Naive thymus-derived CD4-positive, alpha-beta T cell (primary cell): ENCODE measurements around the gene BLID. TPM values are rescaled to one million over a fixed set of nuclear protein-coding genes. Genes with fewer than 3 reads are reported as not detected.

Experiments used
- ATAC-seq: fragments of 150-1000 bp; cut with Tn5 transposase; 2 replicates; pipeline ENCODE4 v1.10.0; 2021; ENCODE audit warnings: mild to moderate bottlenecking, moderate library complexity
- CTCF ChIA-PET: fragments of 350-600 bp; sonication (Branson Sonifier 250); formaldehyde crosslinking; loops from one replicate; lab custom pipeline; 2021; ENCODE audit warnings: antibody characterized with exemption; lab: Charles Lee
- POLR2A ChIA-PET: fragments of 350-600 bp; sonication (Branson Sonifier 250); formaldehyde crosslinking; loops from one replicate; lab custom pipeline; 2021; ENCODE audit warnings: antibody characterized with exemption, inconsistent platforms; lab: Charles Lee
- DNase-seq, 9 donors: peaks; one replicate each; pipeline versions ENCODE4 v3.0.0 to v3.0.0-alpha.2; 2020 to 2022; ENCODE audit warnings: mixed read lengths in 1 of 9
- H3K27ac ChIP-seq: one replicate; pipeline ENCODE4 v1.7.0; 2013; ENCODE audit warnings: mild to moderate bottlenecking, low read depth, low read length, moderate library complexity
- H3K27me3 ChIP-seq, 2 donors: one replicate each; pipeline ENCODE4 v1.7.0; 2013; ENCODE audit warnings: low read length in 2 of 2, mild to moderate bottlenecking in 2 of 2, moderate library complexity in 2 of 2; ENCODE audit not compliant: control insufficient read depth in 2 of 2, insufficient read depth in 2 of 2
- H3K36me3 ChIP-seq, 3 experiments: 1 replicate in 2 of 3; 2 replicates in 1 of 3; pipeline ENCODE4 v1.7.0; 2013; ENCODE audit warnings: low read length in 3 of 3, mild to moderate bottlenecking in 3 of 3, moderate library complexity in 1 of 3; ENCODE audit not compliant: insufficient read depth in 3 of 3, control insufficient read depth in 2 of 3
- H3K4me1 ChIP-seq, 2 donors: one replicate each; pipeline ENCODE4 v1.7.0; 2013; ENCODE audit warnings: low read length in 2 of 2, mild to moderate bottlenecking in 2 of 2, moderate library complexity in 1 of 2; ENCODE audit not compliant: control insufficient read depth in 2 of 2, insufficient read depth in 2 of 2
- H3K4me3 ChIP-seq: 2 replicates; pipeline ENCODE4 v1.7.0; 2013; ENCODE audit warnings: mild to moderate bottlenecking, low read length
- H3K9me3 ChIP-seq, 3 experiments: 1 replicate in 2 of 3; 2 replicates in 1 of 3; pipeline ENCODE4 v1.7.0; 2013; ENCODE audit warnings: low read length in 3 of 3; ENCODE audit not compliant: control insufficient read depth in 2 of 3
- H3K27ac Mint-ChIP-seq, 9 donors: one replicate each; pipeline ENCODE4 v1.8.0; 2020 to 2022; ENCODE audit warnings: mixed read lengths in 9 of 9, mild to moderate bottlenecking in 8 of 9, moderate library complexity in 5 of 9, inconsistent platforms in 2 of 9
- H3K27me3 Mint-ChIP-seq, 5 donors: one replicate each; pipeline ENCODE4 v1.8.0; 2021 to 2022; ENCODE audit warnings: mixed read lengths in 5 of 5, mild to moderate bottlenecking in 1 of 5
- H3K36me3 Mint-ChIP-seq, 5 donors: one replicate each; pipeline ENCODE4 v1.8.0; 2020 to 2022; ENCODE audit warnings: mixed read lengths in 5 of 5, mild to moderate bottlenecking in 3 of 5, inconsistent platforms in 1 of 5
- H3K4me1 Mint-ChIP-seq, 7 donors: one replicate each; pipeline ENCODE4 v1.8.0; 2020 to 2022; ENCODE audit warnings: mixed read lengths in 7 of 7, mild to moderate bottlenecking in 3 of 7, inconsistent platforms in 1 of 7
- H3K4me3 Mint-ChIP-seq, 10 donors: one replicate each; pipeline ENCODE4 v1.8.0; 2020 to 2022; ENCODE audit warnings: mild to moderate bottlenecking in 10 of 10, mixed read lengths in 10 of 10, moderate library complexity in 6 of 10, inconsistent platforms in 2 of 10
- H3K9me3 Mint-ChIP-seq, 11 donors: one replicate each; pipeline ENCODE4 v1.8.0; 2020 to 2022; ENCODE audit warnings: mixed read lengths in 11 of 11, mild to moderate bottlenecking in 4 of 11, inconsistent platforms in 1 of 11, moderate library complexity in 1 of 11
- intact Hi-C, 2 donors: fragments of 100-400 bp; cut with micrococcal nuclease; formaldehyde crosslinking; loops; one replicate each; pipeline ENCODE4 v1.15.1; 2023
- polyA plus RNA-seq, 2 donors: library from polyadenylated mRNA; unstranded; fragments of 300-500 nt; fragmentation: Illumina TruSeq; gene quantifications; one replicate each; pipeline ENCODE4 v1.2.3, GENCODE V29; 2021
- total RNA-seq, 6 experiments: library from RNA in 5 of 6; stranded (reverse) in 5 of 6; gene quantifications; 1 replicate in 5 of 6; 2 replicates in 1 of 6; pipeline ENCODE4 v1.2.3 and lab custom pipeline; 2021 to 2026

The BLID gene
- total and polyA plus RNA-seq, 7 experiments from 2014 or later: not detected

GRCh38 chr11:122158171-122158570 lies 42.2 kb upstream of the BLID start:
- Histone ChIP-seq H3K27me3 (no peaks in the 10 kb centered on the region), H3K9me3 (no peaks in the 10 kb centered on the region), H3K27ac (no peak overlapping the region), H3K4me1 (no peaks in the 10 kb centered on the region), H3K4me3 (no peak overlapping the region), H3K36me3 (no peaks in the 10 kb centered on the region)
- no peaks in the 10 kb centered on the region for H3K36me3 Mint-ChIP-seq
- no peak for DNase-seq
- intact Hi-C loops: no loop called here
- ChIA-PET CTCF (no interaction called here), POLR2A (no interaction called here)
- H3K4me3 Mint-ChIP-seq: peak overlapping the region in 1 of 10 donors; percentile 66
- no peaks in the 10 kb centered on the region for H3K9me3 Mint-ChIP-seq
- H3K27me3 Mint-ChIP-seq: peaks cover 11 to 30% (median 26%) of the 10 kb centered on the region in 5 donors
- H3K27ac Mint-ChIP-seq: no peak overlapping the region
- ATAC-seq: no peak
- H3K4me1 Mint-ChIP-seq: peaks cover 8 to 25% (median 16%) of the 10 kb centered on the region in 7 donors

GRCh38 chr11:122157653-122158161 lies 41.7 kb upstream of the BLID start:
- intact Hi-C loops: no loop called here
- Histone ChIP-seq H3K27me3 (no peaks in the 10 kb centered on the region), H3K27ac (no peak overlapping the region), H3K4me3 (no peak overlapping the region), H3K36me3 (no peaks in the 10 kb centered on the region), H3K4me1 (no peaks in the 10 kb centered on the region), H3K9me3 (no peaks in the 10 kb centered on the region)
- peaks cover 11 to 30% (median 26%) of the 10 kb centered on the region in 5 donors for H3K27me3 Mint-ChIP-seq
- H3K27ac Mint-ChIP-seq: no peak overlapping the region
- H3K4me3 Mint-ChIP-seq: peak overlapping the region in 9 of 10 donors; percentile 16 to 73 (median 66)
- no peaks in the 10 kb centered on the region for H3K36me3 Mint-ChIP-seq
- CTCF ChIA-PET: no interaction called here
- POLR2A ChIA-PET: no interaction called here
- no peaks in the 10 kb centered on the region for H3K9me3 Mint-ChIP-seq
- no peak for DNase-seq
- peaks cover 8 to 25% (median 16%) of the 10 kb centered on the region in 7 donors for H3K4me1 Mint-ChIP-seq
- no peak for ATAC-seq

- no peaks in the 10 kb centered on the region for H3K36me3 Mint-ChIP-seq
- H3K9me3 Mint-ChIP-seq: no peaks in the 10 kb centered on the region
- Histone ChIP-seq H3K27me3 (no peaks in the 10 kb centered on the region), H3K4me3 (no peak overlapping the region), H3K27ac (no peak overlapping the region), H3K36me3 (no peaks in the 10 kb centered on the region), H3K4me1 (no peaks in the 10 kb centered on the region), H3K9me3 (no peaks in the 10 kb centered on the region)
- ATAC-seq (no peak), DNase-seq (no peak)
- ChIA-PET CTCF (interaction anchor here (0.5 kb wide), 1 partner anchor 215 kb away, joined by 3 read pairs; no protein-coding TSS in a partner anchor), POLR2A (no interaction called here)
- peak overlapping the region in 9 of 10 donors; percentile 16 to 73 (median 66) for H3K4me3 Mint-ChIP-seq
- H3K4me1 Mint-ChIP-seq: peaks cover 8 to 25% (median 16%) of the 10 kb centered on the region in 7 donors
- no peak overlapping the region for H3K27ac Mint-ChIP-seq
- H3K27me3 Mint-ChIP-seq: peaks cover 11 to 33% (median 32%) of the 10 kb centered on the region in 5 donors
- intact Hi-C loops: no loop called here
Measured at GRCh38 chr11:122156940-122157382, 40.9 kb upstream of the BLID start.

GRCh38 chr11:122155765-122156527 lies 39.9 kb upstream of the BLID start:
- H3K36me3 ChIP-seq: no peaks in the 10 kb centered on the region
- peak overlapping the region in 4 of 10 donors; percentile 16 to 66 (median 58) for H3K4me3 Mint-ChIP-seq
- H3K9me3 Mint-ChIP-seq: no peaks in the 10 kb centered on the region
- intact Hi-C loops: no loop called here
- H3K4me3 ChIP-seq: no peak overlapping the region
- ChIA-PET POLR2A (no interaction called here), CTCF (interaction anchor here (0.5 kb wide), 1 partner anchor 216 kb away, joined by 3 read pairs; no protein-coding TSS in a partner anchor)
- H3K4me1 Mint-ChIP-seq: peaks cover 8 to 25% (median 16%) of the 10 kb centered on the region in 7 donors
- no peaks in the 10 kb centered on the region for H3K4me1 ChIP-seq
- DNase-seq: no peak
- H3K27ac Mint-ChIP-seq: no peak overlapping the region
- H3K27me3 ChIP-seq: no peaks in the 10 kb centered on the region
- no peaks in the 10 kb centered on the region for H3K9me3 ChIP-seq
- no peaks in the 10 kb centered on the region for H3K36me3 Mint-ChIP-seq
- H3K27ac ChIP-seq: no peak overlapping the region
- no peak for ATAC-seq
- H3K27me3 Mint-ChIP-seq: peaks cover 11 to 33% (median 32%) of the 10 kb centered on the region in 5 donors

- intact Hi-C loops: no loop called here
- H3K27ac ChIP-seq: no peak overlapping the region
- Mint-ChIP-seq H3K36me3 (no peaks in the 10 kb centered on the region), H3K9me3 (no peaks in the 10 kb centered on the region), H3K4me3 (no peak overlapping the region), H3K27ac (no peak overlapping the region), H3K4me1 (peaks cover 8 to 25% (median 16%) of the 10 kb centered on the region in 7 donors), H3K27me3 (peaks cover 11 to 33% (median 26%) of the 10 kb centered on the region in 5 donors)
- ATAC-seq (no peak), DNase-seq (no peak)
- H3K4me1 ChIP-seq: no peaks in the 10 kb centered on the region
- no peaks in the 10 kb centered on the region for H3K36me3 ChIP-seq
- H3K9me3 ChIP-seq: no peaks in the 10 kb centered on the region
- H3K27me3 ChIP-seq: no peaks in the 10 kb centered on the region
- ChIA-PET CTCF (no interaction called here), POLR2A (no interaction called here)
- H3K4me3 ChIP-seq: no peak overlapping the region
Measured at GRCh38 chr11:122154994-122155393, 39.0 kb upstream of the BLID start.

- POLR2A ChIA-PET: no interaction called here
- Histone ChIP-seq H3K27me3 (no peaks in the 10 kb centered on the region), H3K27ac (no peak overlapping the region), H3K36me3 (no peaks in the 10 kb centered on the region), H3K4me3 (no peak overlapping the region), H3K9me3 (no peaks in the 10 kb centered on the region), H3K4me1 (no peaks in the 10 kb centered on the region)
- H3K4me3 Mint-ChIP-seq: no peak overlapping the region
- H3K27me3 Mint-ChIP-seq: peaks cover 11 to 33% (median 24%) of the 10 kb centered on the region in 5 donors
- no peak overlapping the region for H3K27ac Mint-ChIP-seq
- ATAC-seq (no peak), DNase-seq (no peak)
- intact Hi-C loops: no loop called here
- no peaks in the 10 kb centered on the region for H3K36me3 Mint-ChIP-seq
- H3K4me1 Mint-ChIP-seq: peaks cover 8 to 25% (median 16%) of the 10 kb centered on the region in 7 donors
- no peaks in the 10 kb centered on the region for H3K9me3 Mint-ChIP-seq
- CTCF ChIA-PET: no interaction called here
Measured at GRCh38 chr11:122154227-122154626, 38.2 kb upstream of the BLID start.
